Subcutaneous abdominal adipose tissue (tissue), 5 donors: ENCODE data around the gene MYBPH.

Experiments
- H3K27ac ChIP-seq: one replicate; pipeline ENCODE4 v1.7.0; 2013; ENCODE audit warnings: low read depth, mild to moderate bottlenecking, inconsistent platforms, low read length, moderate library complexity
- H3K27me3 ChIP-seq, 5 donors: one replicate each; pipeline ENCODE4 v1.7.0; 2013; ENCODE audit warnings: low read length in 5 of 5, inconsistent platforms in 1 of 5; ENCODE audit not compliant: control insufficient read depth in 5 of 5, insufficient read depth in 4 of 5
- H3K36me3 ChIP-seq, 5 donors: one replicate each; pipeline ENCODE4 v1.7.0; 2013; ENCODE audit warnings: low read length in 5 of 5; ENCODE audit not compliant: control insufficient read depth in 5 of 5, insufficient read depth in 5 of 5
- H3K4me1 ChIP-seq, 5 donors: one replicate each; pipeline ENCODE4 v1.7.0; 2013; ENCODE audit warnings: low read length in 5 of 5, mild to moderate bottlenecking in 3 of 5, moderate library complexity in 1 of 5; ENCODE audit not compliant: control insufficient read depth in 5 of 5, insufficient read depth in 5 of 5
- H3K4me3 ChIP-seq, 5 donors: one replicate each; pipeline ENCODE4 v1.7.0; 2013; ENCODE audit warnings: low read length in 5 of 5, low read depth in 1 of 5
- H3K9ac ChIP-seq, 5 donors: one replicate each; pipeline ENCODE4 v1.7.0; 2013; ENCODE audit warnings: low read length in 5 of 5, mild to moderate bottlenecking in 4 of 5, moderate library complexity in 3 of 5
- H3K9me3 ChIP-seq, 5 donors: one replicate each; pipeline ENCODE4 v1.7.0; 2013; ENCODE audit warnings: low read length in 5 of 5; ENCODE audit not compliant: control insufficient read depth in 5 of 5
- donor health status: healthy.
- donor health status: healthy.
- donor health status: healthy.
- donor health status: healthy.
- donor health status: healthy.

The MYBPH gene

DNA sequence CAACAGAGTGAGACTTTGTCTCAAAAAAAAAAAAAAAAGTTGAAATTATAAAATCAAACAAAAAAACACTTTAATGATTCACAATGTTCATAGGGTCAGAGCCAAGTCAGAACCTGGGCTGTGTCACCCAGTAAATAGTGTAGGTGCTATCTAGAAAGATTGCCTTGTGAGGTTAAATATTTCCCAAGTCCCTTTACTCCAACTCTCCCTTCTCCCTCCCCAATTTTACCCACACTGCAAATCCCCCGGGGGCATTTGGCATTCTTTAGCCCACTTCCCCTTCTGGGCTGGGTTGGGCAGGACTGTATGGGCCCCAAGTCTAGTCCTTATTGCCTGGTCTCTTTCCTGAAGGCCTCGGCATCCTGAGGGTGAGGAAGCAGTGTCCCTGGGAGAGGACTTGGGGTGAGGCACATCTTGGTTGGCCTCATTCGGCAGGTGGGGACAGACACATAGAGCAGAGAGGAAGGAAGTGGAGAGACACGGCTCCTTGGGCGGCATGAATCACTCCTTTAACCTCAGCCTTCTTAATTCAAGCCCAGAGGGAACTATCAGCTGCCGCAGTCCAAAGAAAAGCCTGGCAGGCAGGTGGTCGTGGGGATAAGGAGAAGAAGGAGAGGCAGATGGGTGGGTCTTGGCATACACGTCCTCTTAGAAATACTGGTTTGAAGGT lies 39.9 kb downstream of the MYBPH start:
- Histone ChIP-seq H3K27ac (no peak overlapping the region), H3K27me3 (no peaks in the 10 kb centered on the region), H3K9ac (peak overlapping the region in 1 of 5 donors; percentile 13), H3K36me3 (no peaks in the 10 kb centered on the region), H3K4me3 (peak overlapping the region in 1 of 5 donors; percentile 11), H3K4me1 (peaks cover 0 to 61% (median 37%) of the 10 kb centered on the region in 5 donors), H3K9me3 (no peaks in the 10 kb centered on the region)

DNA sequence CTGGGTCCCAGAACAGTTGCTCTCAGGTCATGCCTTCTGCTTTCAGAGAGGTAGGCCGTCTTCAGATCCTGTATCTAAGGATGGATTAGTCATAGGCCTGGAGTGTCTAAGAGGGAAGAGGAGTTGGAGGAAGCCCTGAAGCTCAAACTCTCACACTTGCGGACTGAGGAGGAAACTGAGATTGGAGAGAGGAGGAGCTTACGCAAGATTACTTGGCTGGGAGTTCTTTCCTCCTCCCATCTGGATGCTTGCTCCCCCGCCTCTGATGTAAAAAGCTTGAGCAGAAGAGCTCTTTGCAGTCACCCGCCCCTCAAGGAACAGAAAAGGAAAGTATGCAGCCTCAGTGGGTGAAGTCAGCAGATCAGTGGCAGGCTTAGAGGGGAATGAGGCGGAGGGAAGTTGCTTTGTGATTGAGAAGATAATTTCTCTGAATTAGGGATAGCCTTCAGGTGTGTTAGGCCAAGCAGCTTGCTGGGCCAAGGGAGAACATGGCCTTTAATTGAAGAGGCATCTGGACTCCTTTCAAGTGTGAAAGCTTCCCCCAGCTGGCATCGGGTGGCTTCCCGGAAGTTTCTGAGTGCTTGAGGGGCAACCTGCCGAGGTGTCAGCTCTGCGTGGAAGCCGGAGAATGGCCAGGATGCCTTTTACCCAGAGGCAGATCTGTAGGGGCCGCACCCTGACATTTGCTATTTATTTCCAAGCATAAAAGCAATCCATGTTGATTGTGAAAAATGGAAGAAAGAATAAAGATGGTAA lies 41.5 kb downstream of the MYBPH start:
- Histone ChIP-seq H3K4me3 (no peak overlapping the region), H3K4me1 (peaks cover 1 to 71% (median 53%) of the 10 kb centered on the region in 5 donors), H3K36me3 (no peaks in the 10 kb centered on the region), H3K27ac (peak overlapping the region; percentile 86), H3K9ac (peak overlapping the region in 2 of 5 donors; percentile 36 to 40), H3K27me3 (no peaks in the 10 kb centered on the region), H3K9me3 (no peaks in the 10 kb centered on the region)

DNA sequence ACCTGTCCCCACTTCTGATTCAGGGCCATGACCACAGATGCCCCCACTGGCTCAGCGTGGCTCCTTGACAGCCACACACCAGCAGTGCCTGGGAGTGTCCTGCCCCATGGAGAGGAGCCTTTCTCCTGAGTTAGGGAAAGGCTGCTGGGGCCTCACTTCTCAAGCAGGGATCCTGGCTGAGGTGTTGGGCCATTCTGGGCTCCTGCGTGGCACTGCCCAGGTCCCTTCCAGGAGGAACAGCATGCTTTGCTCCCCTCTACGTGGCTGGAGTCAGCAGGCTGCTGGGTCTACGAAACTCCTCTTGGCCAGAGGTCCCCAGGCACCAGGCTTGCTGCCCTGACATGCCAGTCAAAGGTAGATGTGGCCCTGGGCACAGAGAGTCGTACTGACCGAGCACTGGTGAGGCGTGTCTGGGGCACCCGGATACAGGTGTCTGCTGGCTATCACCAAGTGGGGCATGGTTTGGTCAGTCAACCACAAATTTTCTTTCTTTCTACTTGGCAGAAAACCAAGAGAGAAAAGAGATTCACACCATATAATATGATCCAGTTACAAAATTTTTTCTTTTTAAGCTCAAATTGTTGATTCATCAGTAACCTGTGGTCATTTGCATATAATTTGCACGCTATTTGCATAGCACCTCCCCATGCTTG lies 44.0 kb downstream of the MYBPH start:
- H3K4me3 ChIP-seq, result no peak overlapping the region
- no peaks in the 10 kb centered on the region for H3K9me3 ChIP-seq
- peak overlapping the region; percentile 72 for H3K27ac ChIP-seq
- H3K4me1 ChIP-seq, result peaks cover 1 to 96% (median 78%) of the 10 kb centered on the region in 5 donors
- H3K27me3 ChIP-seq, result peaks cover 0 to 7% (median 2%) of the 10 kb centered on the region in 5 donors
- H3K36me3 ChIP-seq, result no peaks in the 10 kb centered on the region
- H3K9ac ChIP-seq, result peak overlapping the region in 1 of 5 donors; percentile 2

DNA sequence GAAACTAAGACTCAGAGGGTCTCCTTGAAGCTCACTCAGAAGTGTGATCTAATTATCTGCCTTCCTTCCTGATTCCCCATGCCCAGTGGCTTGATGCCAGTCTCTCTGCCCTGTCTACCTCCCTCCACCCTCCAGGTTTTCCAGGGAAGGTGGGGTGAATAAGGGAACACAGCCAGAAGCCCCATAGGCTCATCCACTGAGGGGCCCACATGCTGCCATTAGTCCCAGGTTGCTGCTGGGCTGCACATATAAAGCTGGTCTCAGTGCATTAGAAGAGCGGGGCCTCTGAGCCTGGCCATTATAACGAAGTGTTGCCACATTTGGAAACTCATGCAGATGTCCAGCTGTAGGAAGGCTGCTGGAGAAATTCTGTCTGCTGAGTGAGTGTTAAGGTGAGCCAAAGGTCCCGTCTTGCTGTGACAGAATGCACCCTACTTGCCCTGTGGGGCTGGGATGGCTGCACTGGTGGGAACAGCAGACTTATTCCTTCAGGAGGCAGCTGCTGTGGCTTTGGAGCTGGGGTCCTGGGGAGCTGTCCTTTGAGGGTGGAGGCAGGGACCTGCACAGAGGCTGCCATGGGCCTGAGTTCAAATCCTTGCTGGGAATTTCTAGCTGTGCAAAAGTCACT lies 45.2 kb downstream of the MYBPH start:
- H3K9ac ChIP-seq, result peak overlapping the region in 1 of 5 donors; percentile 2
- H3K4me3 ChIP-seq, result peak overlapping the region in 1 of 5 donors; percentile 26
- H3K36me3 ChIP-seq, result no peaks in the 10 kb centered on the region
- H3K9me3 ChIP-seq, result no peaks in the 10 kb centered on the region
- peaks cover 0 to 10% (median 4%) of the 10 kb centered on the region in 5 donors for H3K27me3 ChIP-seq
- H3K4me1 ChIP-seq, result peaks cover 1 to 94% (median 79%) of the 10 kb centered on the region in 5 donors
- peak overlapping the region; percentile 72 for H3K27ac ChIP-seq

DNA sequence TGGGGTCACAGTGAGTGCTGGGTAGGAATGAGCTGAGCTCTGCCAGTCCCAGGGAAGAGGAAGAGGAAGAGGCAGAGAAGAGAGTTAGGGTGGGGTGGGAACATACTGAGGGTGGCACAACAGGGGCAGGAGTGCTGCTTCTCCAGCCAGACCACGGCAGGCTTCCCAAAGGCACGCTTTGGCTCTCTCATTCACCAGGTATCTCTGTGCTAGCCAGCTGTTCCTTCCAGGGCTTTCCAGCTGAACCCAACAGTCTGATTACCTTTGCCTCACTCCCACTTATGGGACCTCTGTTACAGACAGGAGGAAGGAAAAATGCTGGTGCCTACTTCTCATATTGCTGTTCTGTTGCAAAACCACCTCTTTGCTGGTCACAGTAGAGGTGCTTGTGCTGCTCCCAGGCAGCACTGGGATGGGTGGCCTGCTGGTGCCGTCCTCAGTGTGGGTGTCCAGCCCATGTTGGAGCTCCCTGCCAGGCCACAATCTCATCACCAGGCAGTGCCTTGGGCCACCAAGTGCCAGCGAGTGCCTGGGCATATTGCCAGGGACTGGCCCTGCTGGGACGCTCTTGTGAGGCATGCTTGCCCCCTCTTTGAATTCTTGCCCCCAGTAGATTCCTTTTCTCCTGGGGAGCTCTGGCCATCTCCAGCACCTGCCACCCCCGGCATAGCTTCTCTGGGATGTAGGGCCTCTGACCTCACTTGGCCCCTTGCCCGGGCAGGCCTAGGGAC lies 46.0 kb downstream of the MYBPH start:
- Histone ChIP-seq H3K4me3 (peak overlapping the region in 1 of 5 donors; percentile 49), H3K36me3 (no peaks in the 10 kb centered on the region), H3K27me3 (peaks cover 0 to 15% (median 6%) of the 10 kb centered on the region in 5 donors), H3K4me1 (peaks cover 1 to 86% (median 79%) of the 10 kb centered on the region in 5 donors), H3K9me3 (no peaks in the 10 kb centered on the region), H3K9ac (peak overlapping the region in 1 of 5 donors; percentile 2), H3K27ac (peak overlapping the region; percentile 72)

DNA sequence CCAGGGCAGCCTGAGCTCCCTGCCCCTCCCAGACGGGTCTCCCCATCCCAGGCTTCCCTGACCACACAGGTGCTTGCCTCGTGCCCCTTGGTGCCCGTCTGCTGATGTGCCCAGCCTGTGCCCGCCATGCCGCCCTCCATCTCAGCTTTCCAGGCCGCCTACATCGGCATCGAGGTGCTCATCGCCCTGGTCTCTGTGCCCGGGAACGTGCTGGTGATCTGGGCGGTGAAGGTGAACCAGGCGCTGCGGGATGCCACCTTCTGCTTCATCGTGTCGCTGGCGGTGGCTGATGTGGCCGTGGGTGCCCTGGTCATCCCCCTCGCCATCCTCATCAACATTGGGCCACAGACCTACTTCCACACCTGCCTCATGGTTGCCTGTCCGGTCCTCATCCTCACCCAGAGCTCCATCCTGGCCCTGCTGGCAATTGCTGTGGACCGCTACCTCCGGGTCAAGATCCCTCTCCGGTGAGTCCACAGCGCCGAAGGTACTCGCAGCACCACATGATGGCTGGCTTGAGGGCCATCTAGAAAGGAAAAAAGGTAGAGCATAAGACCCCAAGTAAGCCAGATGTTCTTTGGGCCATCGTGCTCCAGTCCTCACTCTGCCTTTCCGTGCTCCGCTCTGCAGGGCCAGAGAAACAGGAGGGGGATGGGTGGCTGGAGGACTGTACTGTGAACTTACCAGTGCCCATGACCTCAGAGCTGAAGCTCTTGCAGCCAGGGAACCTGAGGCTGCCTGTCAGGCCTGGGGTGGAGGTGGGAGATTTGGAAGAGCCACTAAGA lies 46.7 kb downstream of the MYBPH start:
- Histone ChIP-seq H3K36me3 (no peaks in the 10 kb centered on the region), H3K4me3 (peak overlapping the region; percentile 10 to 57 (median 50)), H3K9me3 (no peaks in the 10 kb centered on the region), H3K4me1 (peaks cover 1 to 78% (median 72%) of the 10 kb centered on the region in 5 donors), H3K27ac (peak overlapping the region; percentile 72), H3K27me3 (peaks cover 0 to 15% (median 6%) of the 10 kb centered on the region in 5 donors), H3K9ac (peak overlapping the region in 1 of 5 donors; percentile 53)

DNA sequence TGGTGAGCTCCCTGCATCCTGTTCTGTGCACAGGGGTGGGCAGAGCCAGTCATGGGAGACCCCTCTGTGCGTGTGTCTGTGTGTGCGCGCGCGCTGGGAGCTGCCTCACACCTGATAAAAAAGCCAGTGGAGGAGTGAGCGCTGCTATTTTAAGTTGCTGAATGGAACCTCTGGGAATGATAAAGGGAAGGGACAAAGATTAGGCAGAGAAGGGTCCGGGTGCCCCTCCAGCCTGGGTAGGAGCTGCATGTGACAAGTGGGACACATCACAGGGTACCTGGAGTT lies 47.3 kb downstream of the MYBPH start:
- H3K27ac ChIP-seq, result peak overlapping the region; percentile 41

DNA sequence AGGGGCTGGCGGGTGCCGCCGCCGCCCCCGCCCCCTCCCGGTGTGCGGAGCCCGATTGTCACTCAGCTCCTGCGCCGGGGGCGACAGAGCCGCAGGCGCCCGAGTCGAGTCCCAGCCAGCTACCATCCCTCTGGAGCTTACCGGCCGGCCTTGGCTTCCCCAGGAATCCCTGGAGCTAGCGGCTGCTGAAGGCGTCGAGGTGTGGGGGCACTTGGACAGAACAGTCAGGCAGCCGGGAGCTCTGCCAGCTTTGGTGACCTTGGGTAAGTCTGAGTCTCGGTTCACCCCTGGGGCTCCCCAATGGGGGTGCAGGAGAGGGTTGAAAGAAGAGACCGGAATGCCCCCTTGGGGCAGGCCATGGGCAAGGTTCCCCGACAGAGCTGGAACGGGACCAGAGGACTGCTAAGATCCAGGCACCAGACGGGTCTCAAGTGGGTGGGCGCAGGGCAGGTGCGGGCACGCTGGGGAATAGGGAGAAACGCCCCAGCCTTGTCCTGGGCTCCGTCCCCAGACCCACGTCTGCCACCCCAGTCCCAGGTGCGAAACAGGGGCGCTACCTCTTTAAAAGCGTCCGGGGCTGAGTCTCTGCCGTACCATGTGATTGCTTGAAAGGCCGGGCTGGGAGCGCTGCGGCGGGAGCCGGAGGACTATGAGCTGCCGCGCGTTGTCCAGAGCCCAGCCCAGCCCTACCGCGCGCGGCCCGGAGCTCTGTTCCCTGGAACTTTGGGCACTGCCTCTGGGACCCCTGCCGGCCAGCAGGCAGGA lies 47.8 kb downstream of the MYBPH start, which contains the start of gene ADORA1:
ADORA1 (plus strand) TSS at position 61 of the 765 bp plus-strand sequence. CDS start 1,116 bp downstream, outside the sequence.
- Histone ChIP-seq H3K27me3 (peaks cover 0 to 15% (median 6%) of the 10 kb centered on the region in 5 donors), H3K9ac (peak within 1 kb of the TSS in 2 of 5 donors; percentile 15 to 53), H3K27ac (peak within 1 kb of the TSS; percentile 41), H3K9me3 (no peaks in the 10 kb centered on the region), H3K4me3 (peak within 1 kb of the TSS in 4 of 5 donors; percentile 32 to 57 (median 52)), H3K4me1 (peaks cover 1 to 68% (median 61%) of the 10 kb centered on the region in 5 donors), H3K36me3 (no peaks in the 10 kb centered on the region)

More for the DNA sequence above, 47.3 kb downstream of the MYBPH start:
- peak overlapping the region in 2 of 5 donors; percentile 15 to 53 for H3K9ac ChIP-seq
- H3K36me3 ChIP-seq, result no peaks in the 10 kb centered on the region
- peaks cover 1 to 73% (median 66%) of the 10 kb centered on the region in 5 donors for H3K4me1 ChIP-seq
- peaks cover 0 to 15% (median 6%) of the 10 kb centered on the region in 5 donors for H3K27me3 ChIP-seq
- H3K9me3 ChIP-seq, result no peaks in the 10 kb centered on the region
- peak overlapping the region in 4 of 5 donors; percentile 32 to 57 (median 52) for H3K4me3 ChIP-seq
